ENCODE results near the gene PTGES2.
A peak's percentile ranks its signal among the peaks of the same experiment; 100 is the strongest.

Gene PTGES2

DNA sequence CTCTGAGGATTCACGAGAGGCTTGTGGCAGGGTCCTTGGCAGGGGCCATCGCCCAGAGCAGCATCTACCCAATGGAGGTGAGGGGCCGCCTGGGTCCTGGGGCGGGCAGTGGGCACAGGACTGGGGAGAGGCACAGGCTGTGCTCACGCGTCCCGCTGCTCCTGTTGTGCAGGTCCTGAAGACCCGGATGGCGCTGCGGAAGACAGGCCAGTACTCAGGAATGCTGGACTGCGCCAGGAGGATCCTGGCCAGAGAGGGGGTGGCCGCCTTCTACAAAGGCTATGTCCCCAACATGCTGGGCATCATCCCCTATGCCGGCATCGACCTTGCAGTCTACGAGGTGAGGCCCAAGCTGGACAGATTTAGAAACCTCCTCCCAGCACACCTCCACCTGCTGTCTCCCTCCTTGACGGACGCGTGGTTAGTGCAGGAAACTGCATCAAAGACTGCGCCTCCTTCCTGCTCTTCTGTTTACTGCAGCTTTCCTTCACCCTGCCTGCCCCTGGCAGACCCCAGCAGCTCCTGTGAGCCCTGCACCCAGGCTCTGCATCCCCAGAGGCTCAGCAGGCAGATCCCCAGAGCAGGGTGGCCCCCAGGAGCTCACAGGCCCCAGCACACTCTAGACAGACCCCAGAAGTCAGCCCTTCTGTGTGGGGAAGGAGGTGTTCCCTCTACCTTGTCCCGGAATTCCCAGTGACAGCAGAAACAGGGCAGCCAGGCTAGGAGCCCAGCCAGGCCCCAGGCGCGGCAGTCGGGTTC lies 21.2 kb downstream of the PTGES2 start:
- TF ChIP-seq, protein P1, sequence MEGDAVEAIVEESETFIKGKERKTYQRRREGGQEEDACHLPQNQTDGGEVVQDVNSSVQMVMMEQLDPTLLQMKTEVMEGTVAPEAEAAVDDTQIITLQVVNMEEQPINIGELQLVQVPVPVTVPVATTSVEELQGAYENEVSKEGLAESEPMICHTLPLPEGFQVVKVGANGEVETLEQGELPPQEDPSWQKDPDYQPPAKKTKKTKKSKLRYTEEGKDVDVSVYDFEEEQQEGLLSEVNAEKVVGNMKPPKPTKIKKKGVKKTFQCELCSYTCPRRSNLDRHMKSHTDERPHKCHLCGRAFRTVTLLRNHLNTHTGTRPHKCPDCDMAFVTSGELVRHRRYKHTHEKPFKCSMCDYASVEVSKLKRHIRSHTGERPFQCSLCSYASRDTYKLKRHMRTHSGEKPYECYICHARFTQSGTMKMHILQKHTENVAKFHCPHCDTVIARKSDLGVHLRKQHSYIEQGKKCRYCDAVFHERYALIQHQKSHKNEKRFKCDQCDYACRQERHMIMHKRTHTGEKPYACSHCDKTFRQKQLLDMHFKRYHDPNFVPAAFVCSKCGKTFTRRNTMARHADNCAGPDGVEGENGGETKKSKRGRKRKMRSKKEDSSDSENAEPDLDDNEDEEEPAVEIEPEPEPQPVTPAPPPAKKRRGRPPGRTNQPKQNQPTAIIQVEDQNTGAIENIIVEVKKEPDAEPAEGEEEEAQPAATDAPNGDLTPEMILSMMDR (IDR thresholded peaks at IDR 0.05): no peak

DNA sequence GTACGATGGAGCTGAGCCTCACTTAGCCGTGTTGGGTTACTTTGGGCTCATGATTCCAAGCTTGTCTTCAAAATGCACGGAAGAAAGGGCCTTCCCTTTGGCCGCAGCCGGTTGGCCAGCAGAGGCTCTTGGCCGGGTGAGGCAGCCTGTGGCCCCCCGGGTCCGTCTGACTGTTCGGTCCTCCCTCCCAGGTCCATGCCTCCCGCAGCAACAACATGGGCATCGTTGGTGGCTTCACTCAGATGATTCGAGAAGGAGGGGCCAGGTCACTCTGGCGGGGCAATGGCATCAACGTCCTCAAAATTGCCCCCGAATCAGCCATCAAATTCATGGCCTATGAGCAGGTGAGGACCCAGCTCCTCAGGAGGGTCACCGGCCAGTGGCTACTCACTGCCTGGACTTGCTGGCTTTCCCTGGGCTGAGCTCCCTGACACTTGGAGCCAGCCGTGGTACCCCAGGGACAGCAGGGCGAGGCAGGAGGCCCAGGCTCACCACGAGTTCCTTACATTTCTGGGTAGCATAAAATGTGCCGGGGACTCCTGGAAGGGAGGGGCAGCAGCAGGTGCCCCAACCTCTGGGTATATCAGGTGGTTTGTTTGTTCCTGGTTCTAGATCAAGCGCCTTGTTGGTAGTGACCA lies 21.9 kb downstream of the PTGES2 start:
- TF ChIP-seq, protein P1 (IDR thresholded peaks at IDR 0.05): no peak

DNA sequence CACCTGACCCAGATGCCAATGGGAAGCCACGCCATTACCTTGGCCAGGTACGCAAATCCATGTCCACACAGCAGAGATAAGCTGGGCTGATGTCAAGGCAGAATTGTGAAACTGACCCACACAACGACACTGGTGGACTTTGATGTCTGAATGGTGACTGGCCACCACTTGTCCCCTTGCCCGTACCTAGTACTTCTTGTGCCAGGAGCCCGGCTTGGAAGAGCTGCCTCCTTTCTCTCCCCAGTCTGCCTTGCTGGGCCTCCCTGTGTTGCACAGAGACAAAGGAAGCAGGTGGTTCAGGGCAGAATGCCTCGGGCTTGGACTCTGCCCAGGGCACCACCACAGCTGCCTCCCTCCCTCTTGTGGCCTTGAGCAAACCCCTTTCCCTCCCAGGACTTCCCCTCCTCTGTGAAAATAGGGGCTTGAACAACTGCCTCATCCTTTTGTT lies 23.3 kb downstream of the PTGES2 start:
- TF ChIP-seq, protein P1 (IDR thresholded peaks at IDR 0.05): no peak

DNA sequence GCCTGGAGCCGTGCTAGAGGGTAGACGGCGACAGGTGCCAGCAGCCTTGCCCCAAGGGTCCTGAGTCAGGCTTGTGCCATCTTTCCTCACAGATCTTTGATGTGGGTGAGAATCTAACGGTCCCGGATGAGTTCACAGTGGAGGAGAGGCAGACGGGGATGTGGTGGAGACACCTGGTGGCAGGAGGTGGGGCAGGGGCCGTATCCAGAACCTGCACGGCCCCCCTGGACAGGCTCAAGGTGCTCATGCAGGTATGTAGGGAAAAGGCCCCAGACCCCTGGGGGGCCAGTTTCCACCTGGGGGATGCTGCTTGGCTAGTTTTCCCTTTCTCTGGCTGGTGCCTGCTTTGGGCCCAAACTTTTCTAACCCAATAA lies 24.0 kb downstream of the PTGES2 start:
- TF ChIP-seq, protein P1 (IDR thresholded peaks at IDR 0.05): peak; percentile 48; the same call in 1 of the 2 replicates

DNA sequence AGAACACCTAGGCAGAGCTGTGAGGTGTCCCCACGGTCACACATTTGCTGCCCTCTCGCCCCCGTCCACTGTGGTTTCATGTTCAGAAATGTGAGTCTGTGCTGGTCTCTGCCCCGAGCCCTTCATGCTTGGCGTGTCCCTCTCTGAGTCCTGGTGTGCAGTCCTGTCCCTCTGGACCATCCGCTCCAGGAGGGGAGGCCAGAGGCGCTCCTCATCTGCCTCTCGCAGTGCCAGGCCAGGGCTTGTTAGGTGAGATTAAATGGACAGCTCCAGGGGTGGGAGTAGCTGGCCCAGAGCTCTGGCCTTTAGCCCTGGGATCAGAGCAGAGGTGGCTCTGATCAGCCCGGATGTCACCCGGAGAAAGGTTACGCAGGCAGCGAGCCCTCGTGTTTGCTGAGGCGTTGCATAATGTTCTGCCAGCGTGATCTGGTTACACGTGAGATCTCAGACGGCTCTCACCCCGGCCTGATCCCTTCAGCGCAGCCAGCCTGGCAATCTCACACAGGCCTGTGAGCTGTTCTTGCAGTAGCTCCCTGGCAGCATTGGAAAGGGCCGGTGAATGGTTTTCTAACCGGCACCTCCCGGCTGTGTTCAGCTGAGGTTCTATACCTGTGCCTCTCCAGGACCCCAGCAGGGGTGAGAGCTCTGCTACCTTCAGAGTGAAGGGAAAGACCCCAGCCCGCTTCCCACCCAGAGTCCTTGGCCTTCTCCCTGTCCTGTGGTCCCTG lies 24.5 kb downstream of the PTGES2 start:
- TF ChIP-seq, protein P1 (IDR thresholded peaks at IDR 0.05): no peak

DNA sequence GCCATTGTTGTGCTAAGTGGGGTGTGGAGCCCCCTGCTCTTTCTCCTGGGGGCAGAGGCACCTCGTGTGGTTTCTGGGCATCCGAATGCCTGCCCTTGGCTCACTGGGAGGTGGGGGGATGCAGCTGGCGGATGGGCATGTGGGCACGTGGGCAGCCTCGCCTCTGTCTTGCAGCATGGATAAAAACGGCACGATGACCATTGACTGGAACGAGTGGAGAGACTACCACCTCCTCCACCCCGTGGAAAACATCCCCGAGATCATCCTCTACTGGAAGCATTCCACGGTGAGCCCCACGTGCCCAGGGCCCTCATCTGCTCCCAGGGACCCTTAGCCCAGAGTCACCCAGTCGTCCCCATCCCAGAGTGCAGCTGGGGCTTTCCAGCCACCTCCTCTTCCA lies 25.3 kb downstream of the PTGES2 start:
- TF ChIP-seq, protein P1 (IDR thresholded peaks at IDR 0.05): no peak

DNA sequence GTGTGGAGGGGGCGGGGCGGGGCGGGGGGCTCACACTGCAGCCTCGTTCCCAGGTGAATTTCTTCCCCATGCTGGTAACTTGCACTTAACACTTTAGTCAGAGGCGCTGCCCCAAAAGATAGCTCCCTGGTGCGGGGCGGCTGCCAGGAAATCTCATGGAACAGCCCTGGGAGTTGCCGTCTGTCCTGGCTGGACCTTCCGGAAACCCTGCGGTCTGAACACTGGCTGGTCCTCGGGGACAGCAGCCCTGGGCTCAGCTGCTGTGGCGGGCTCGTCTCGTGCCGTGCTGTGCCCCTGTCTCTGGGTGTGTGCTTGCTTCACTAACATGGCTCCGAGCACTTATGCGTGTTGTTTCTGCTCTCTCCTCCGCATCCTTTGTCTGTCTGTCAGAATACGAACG lies 25.8 kb downstream of the PTGES2 start:
- TF ChIP-seq, protein P1 (IDR thresholded peaks at IDR 0.05): no peak

Measured in LNCAP (cell line).